ENCODE results near the gene PTPRM.

The PTPRM gene

DNA sequence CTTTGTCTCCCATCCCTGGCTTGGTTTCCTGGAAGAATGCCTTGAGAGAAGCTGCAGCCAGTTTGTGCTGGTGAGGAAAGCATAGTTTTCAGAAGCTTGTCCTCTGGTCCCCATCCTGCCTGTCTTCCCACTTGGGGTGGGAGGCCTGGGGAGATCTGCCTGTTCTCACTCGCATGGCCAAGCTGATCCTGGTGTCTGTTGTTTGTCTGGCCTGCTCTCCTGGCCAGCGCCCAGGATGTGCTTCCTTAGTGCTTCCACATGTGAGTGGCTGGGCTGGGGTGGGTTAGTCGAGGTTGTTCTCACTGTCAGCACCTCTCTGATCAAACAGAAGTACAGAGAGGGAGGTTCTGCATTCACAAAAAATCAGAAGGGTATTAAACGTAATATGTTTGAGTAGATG is 49.5 kb downstream of the PTPRM start:
- Histone ChIP-seq H3K36me3 (ENCODE audit: control insufficient read depth, low read length) (no peaks in the 10 kb centered on the region), H3K27ac (ENCODE audit: low read depth, low read length) (no peak overlapping the region), H3K4me1 (ENCODE audit: control insufficient read depth, low read length) (no peaks in the 10 kb centered on the region), H3K9me3 (ENCODE audit: control insufficient read depth, insufficient read depth, low read length) (no peaks in the 10 kb centered on the region), H4K20me1 (ENCODE audit: control insufficient read depth, insufficient read depth, low read depth, low read length) (no peaks in the 10 kb centered on the region), H3K79me2 (ENCODE audit: control insufficient read depth, low read length) (no peaks in the 10 kb centered on the region), H3K4me2 (ENCODE audit: low read length) (no peak overlapping the region), H3K4me3 (ENCODE audit: low read length) (no peak overlapping the region), H3K9me2 (replicated peaks; ENCODE audit: control insufficient read depth, low read length) (no peaks in the 10 kb centered on the region), H3K27me3 (ENCODE audit: control insufficient read depth, low read length) (no peaks in the 10 kb centered on the region), H3F3A (ENCODE audit: control insufficient read depth, insufficient read depth) (no peaks in the 10 kb centered on the region)
- TF ChIP-seq CTCF (IDR thresholded peaks at IDR 0.05; ENCODE audit: low read depth, low read length, poor library complexity, severe bottlenecking) (no peak), EZH2phosphoT487 (IDR thresholded peaks at IDR 0.05; ENCODE audit: borderline replicate concordance, low read length) (no peak)

- no peaks in the 10 kb centered on the region for H3K27me3 ChIP-seq (ENCODE audit: control insufficient read depth, low read length)
- H3K4me1 ChIP-seq (ENCODE audit: control insufficient read depth, low read length), result no peaks in the 10 kb centered on the region
- H3K36me3 ChIP-seq (ENCODE audit: control insufficient read depth, low read length), result no peaks in the 10 kb centered on the region
- no peak overlapping the region for H3K27ac ChIP-seq (ENCODE audit: low read depth, low read length)
- no peaks in the 10 kb centered on the region for H4K20me1 ChIP-seq (ENCODE audit: control insufficient read depth, insufficient read depth, low read depth, low read length)
- no peak overlapping the region for H3K4me2 ChIP-seq (ENCODE audit: low read length)
- no peak for TF ChIP-seq CTCF (IDR thresholded peaks at IDR 0.05; ENCODE audit: low read depth, low read length, poor library complexity, severe bottlenecking)
- no peak for TF ChIP-seq EZH2phosphoT487 (IDR thresholded peaks at IDR 0.05; ENCODE audit: borderline replicate concordance, low read length)
- no peaks in the 10 kb centered on the region for H3K9me2 ChIP-seq (replicated peaks; ENCODE audit: control insufficient read depth, low read length)
- no peaks in the 10 kb centered on the region for H3K9me3 ChIP-seq (ENCODE audit: control insufficient read depth, insufficient read depth, low read length)
- H3K79me2 ChIP-seq (ENCODE audit: control insufficient read depth, low read length), result no peaks in the 10 kb centered on the region
- H3F3A ChIP-seq (ENCODE audit: control insufficient read depth, insufficient read depth), result no peaks in the 10 kb centered on the region
- H3K4me3 ChIP-seq (ENCODE audit: low read length), result no peak overlapping the region
Measured at GRCh38 chr18:7617738-7618422, 50.8 kb downstream of the PTPRM start.

GRCh38 chr18:7618891-7619442 is 51.9 kb downstream of the PTPRM start:
- Histone ChIP-seq H4K20me1 (ENCODE audit: control insufficient read depth, insufficient read depth, low read depth, low read length) (no peaks in the 10 kb centered on the region), H3F3A (ENCODE audit: control insufficient read depth, insufficient read depth) (no peaks in the 10 kb centered on the region), H3K4me1 (ENCODE audit: control insufficient read depth, low read length) (no peaks in the 10 kb centered on the region), H3K36me3 (ENCODE audit: control insufficient read depth, low read length) (no peaks in the 10 kb centered on the region), H3K4me3 (ENCODE audit: low read length) (no peak overlapping the region), H3K9me2 (replicated peaks; ENCODE audit: control insufficient read depth, low read length) (no peaks in the 10 kb centered on the region), H3K79me2 (ENCODE audit: control insufficient read depth, low read length) (no peaks in the 10 kb centered on the region), H3K27ac (ENCODE audit: low read depth, low read length) (no peak overlapping the region), H3K27me3 (ENCODE audit: control insufficient read depth, low read length) (no peaks in the 10 kb centered on the region), H3K4me2 (ENCODE audit: low read length) (no peak overlapping the region), H3K9me3 (ENCODE audit: control insufficient read depth, insufficient read depth, low read length) (no peaks in the 10 kb centered on the region)
- TF ChIP-seq CTCF (IDR thresholded peaks at IDR 0.05; ENCODE audit: low read depth, low read length, poor library complexity, severe bottlenecking), result no peak
- no peak for TF ChIP-seq EZH2phosphoT487 (IDR thresholded peaks at IDR 0.05; ENCODE audit: borderline replicate concordance, low read length)
